Mesenchymal stem cell (in vitro differentiated cells and primary cell): ENCODE results near the gene FLRT3. TPM values are rescaled to one million over a fixed set of nuclear protein-coding genes. Genes with fewer than 3 reads are reported as not detected.

Experiments
- small RNA-seq: library from polyadenylated mRNA; stranded (forward); fragments of <200 nt; extraction: miRNeasy Mini kit (QIAGEN cat#:217004); gene quantifications from one replicate; pipeline ENCODE3, GENCODE V24; 2013; ENCODE audit warnings: low read depth

Gene FLRT3

Small RNA genes within 50 kb of the gene (small RNA-seq; reads per million reads assigned to genes)
- gene RNU6-228P: not detected
